ENCODE data around the gene SULT1B1.

GRCh38 chr4:69787879-69788278 lies 27.5 kb upstream of the SULT1B1 start:
- TF ChIP-seq, protein P1, sequence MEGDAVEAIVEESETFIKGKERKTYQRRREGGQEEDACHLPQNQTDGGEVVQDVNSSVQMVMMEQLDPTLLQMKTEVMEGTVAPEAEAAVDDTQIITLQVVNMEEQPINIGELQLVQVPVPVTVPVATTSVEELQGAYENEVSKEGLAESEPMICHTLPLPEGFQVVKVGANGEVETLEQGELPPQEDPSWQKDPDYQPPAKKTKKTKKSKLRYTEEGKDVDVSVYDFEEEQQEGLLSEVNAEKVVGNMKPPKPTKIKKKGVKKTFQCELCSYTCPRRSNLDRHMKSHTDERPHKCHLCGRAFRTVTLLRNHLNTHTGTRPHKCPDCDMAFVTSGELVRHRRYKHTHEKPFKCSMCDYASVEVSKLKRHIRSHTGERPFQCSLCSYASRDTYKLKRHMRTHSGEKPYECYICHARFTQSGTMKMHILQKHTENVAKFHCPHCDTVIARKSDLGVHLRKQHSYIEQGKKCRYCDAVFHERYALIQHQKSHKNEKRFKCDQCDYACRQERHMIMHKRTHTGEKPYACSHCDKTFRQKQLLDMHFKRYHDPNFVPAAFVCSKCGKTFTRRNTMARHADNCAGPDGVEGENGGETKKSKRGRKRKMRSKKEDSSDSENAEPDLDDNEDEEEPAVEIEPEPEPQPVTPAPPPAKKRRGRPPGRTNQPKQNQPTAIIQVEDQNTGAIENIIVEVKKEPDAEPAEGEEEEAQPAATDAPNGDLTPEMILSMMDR (IDR thresholded peaks at IDR 0.05; ENCODE audit: insufficient read depth, low read depth, low read length) = no peak
- TF ChIP-seq EZH2 (IDR thresholded peaks at IDR 0.05; ENCODE audit: insufficient read depth, low read length) = no peak

Data from astrocyte (in vitro differentiated cells and primary cell).